Activated CD4-positive, CD25-positive, alpha-beta regulatory T cell treated with anti-CD3 and anti-CD28 coated beads, Interleukin-2, amount 50 U/mL, for 24 hours (primary cell): ENCODE measurements around the gene CLIP3.
"Not testable (repeated sequence)": the region's sequence is repeated elsewhere in the genome, so short reads cannot be mapped to it uniquely, and the experiment has no call there.

Source experiments
- ATAC-seq, 2 donors: fragments of 150-1000 bp; cut with Tn5 transposase; one replicate each; pipeline ENCODE4 v1.10.0; 2021; ENCODE audit warnings: mild to moderate bottlenecking in 1 of 2, moderate library complexity in 1 of 2

CLIP3 gene, protein sequence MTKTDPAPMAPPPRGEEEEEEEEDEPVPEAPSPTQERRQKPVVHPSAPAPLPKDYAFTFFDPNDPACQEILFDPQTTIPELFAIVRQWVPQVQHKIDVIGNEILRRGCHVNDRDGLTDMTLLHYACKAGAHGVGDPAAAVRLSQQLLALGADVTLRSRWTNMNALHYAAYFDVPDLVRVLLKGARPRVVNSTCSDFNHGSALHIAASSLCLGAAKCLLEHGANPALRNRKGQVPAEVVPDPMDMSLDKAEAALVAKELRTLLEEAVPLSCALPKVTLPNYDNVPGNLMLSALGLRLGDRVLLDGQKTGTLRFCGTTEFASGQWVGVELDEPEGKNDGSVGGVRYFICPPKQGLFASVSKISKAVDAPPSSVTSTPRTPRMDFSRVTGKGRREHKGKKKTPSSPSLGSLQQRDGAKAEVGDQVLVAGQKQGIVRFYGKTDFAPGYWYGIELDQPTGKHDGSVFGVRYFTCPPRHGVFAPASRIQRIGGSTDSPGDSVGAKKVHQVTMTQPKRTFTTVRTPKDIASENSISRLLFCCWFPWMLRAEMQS

DNA sequence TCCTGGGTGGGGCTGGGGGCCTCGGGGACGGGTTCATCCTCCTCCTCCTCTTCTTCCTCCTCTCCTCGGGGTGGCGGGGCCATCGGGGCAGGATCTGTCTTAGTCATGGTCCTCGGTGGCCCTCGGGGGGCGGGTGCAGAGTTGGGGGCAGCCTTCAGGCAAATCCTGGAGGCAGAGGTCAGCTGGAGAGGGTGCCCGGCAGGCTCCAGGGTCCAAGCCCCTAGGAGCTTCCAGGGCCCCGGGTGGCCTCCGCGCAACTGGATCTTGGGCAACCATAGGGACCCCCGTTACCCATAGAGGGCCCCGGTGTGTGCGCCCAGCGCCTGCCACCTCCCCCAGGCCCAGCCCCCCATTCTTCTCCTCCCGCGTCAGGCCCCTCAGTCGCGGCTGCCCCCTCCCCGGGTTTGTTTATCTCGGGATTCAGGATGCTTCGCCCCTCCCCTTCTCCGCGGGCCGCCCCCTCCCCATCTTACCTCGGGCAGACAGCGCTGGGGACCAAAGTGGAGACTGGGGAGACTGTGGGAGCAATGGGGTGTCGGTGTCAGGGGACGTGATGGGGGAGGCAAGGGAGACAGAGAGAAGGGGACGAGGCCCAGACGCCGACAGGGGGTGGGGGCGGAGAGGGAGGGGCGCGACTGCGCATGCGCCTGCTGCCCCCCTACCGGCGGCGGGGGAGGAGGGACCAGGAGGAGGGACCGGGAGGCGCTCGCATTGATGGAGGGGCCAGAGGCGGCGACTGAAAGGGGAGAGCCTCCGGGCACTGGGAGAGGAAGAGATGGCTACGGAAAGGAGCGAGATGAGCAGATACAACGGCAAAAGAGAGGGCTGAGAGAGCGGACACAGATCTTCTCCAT lies at the start of gene CLIP3:
Gene CLIP3 (minus strand): TSS at position 623 of the 854 bp plus-strand sequence. CDS start 516 bp downstream, at position 107.
- no peak for ATAC-seq

GRCh38 chr19:36081894-36082293 lies 49.2 kb upstream of the CLIP3 start:
- no peak for ATAC-seq

GRCh38 chr19:36081385-36081784 lies 48.7 kb upstream of the CLIP3 start:
- no peak for ATAC-seq

DNA sequence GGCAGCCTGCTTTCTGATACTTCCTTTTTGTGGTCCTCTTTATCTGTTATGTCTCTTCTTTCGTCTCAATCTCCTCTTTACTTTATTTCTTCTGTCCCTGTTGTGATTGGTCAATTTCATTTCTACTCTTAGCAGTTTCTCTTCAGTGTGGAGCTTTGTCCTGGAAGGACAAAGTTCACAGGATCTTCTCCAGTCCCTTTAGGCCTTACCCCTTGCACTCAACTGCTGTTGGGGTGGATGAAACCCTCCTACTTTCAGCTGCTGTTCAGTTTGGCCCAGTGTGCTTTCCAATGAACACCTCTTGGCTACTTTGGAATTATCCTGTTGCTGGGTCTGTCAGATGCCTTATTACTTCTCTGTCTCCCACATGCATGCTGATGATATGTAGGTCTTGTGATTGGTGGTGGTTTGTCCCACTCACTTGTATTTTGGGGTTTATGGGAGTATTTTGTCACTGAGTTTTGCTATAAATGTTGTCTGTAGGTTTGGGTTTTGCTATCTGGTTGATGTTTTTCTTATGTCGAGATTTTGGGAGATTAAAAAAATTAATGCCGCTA lies 46.8 kb upstream of the CLIP3 start:
- no peak for ATAC-seq

DNA sequence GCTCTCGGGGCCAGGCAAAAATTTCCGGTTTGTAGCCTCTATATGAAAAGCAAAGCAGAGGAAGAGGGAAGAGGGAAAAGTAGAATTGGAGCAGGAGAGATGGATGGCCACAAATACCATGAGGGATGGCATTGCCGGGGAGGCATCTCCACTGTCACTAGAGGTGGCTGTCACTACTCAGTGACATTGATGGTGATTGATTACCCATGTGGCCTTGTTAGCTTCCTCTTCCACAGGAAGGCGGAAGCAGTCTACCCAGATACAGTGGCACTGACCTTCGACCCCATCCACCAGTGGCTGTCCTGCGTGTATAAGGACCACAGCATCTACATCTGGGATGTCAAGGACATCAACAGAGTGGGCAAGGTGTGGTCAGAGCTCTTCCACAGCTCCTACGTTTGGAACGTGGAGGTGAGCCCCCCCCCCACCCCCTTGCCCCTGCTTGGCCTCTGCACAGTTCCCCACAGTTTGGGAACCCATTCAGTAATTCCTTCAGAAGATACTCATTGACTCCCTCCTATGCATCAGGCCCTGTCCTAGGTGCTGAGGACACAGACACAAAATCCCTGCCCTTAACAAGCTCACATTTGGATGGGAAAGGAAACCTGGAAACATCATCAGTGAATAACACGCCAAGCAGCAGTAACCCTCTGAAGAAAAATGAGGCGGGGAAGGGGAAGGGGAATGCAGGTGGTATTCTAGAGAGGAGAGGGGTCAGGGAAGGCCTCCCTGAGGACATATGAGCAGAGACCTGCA lies 40.6 kb upstream of the CLIP3 start:
- no peak for ATAC-seq

- ATAC-seq: no peak
Observed at GRCh38 chr19:36072081-36072480, 39.4 kb upstream of the CLIP3 start.

GRCh38 chr19:36068810-36069499 lies 36.3 kb upstream of the CLIP3 start:
- ATAC-seq: not testable (repeated sequence)

DNA sequence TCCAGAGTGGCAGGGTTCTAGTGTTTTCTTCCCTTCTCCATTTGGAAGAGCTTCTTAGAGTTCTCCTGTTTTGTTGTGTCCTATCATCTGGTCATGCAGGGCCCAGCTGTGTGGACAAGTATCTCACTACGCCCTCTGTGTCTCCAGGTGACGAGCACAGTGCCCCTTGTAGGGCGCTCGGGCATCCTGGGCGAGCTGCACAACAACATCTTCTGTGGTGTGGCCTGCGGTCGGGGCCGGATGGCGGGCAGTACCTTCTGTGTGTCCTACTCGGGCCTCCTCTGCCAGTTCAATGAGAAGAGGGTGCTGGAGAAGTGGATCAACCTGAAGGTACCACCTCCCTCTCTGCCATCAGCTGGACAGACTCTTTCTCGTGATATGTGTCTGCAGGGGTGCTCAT lies 35.0 kb upstream of the CLIP3 start:
- no peak for ATAC-seq

DNA sequence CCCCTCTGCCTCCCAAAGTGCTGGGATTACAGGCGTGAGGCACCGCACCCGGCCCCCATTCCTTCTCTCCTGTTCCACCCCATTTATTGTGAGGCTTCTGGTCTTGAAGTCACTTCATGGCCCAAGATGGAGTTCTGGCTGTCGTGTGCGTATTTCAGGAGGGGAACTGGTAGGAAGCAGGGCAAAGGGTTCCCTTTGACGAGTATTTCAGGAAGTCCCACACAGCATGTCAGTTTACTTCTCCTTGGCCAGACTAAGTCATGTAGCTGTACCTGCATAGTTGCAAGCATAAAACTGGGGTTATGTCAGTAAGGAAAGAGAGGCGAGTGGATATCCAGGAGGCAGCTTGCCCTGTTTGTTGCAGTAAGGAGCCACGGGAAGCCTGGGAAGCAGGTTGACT lies 32.2 kb upstream of the CLIP3 start:
- no peak for ATAC-seq

DNA sequence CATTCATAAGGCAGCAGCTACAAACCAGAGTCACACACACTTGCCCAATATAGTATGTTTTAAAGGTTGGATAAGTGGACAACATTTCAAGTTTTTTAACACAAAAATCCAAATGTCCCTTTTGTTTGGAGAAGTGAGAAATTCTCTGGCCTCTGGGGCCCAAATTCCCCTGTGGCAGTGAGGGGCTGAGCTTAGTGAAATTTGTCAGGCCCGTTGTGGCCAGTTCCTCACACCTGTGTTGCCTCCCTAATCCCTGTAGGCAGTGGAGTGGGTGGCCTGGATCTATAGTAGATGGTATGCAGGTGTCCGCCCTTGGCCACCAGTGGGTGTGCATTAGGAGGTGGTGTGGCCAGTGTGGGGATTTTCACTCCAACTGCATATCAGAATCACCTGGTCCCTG lies 28.7 kb upstream of the CLIP3 start:
- no peak for ATAC-seq

DNA sequence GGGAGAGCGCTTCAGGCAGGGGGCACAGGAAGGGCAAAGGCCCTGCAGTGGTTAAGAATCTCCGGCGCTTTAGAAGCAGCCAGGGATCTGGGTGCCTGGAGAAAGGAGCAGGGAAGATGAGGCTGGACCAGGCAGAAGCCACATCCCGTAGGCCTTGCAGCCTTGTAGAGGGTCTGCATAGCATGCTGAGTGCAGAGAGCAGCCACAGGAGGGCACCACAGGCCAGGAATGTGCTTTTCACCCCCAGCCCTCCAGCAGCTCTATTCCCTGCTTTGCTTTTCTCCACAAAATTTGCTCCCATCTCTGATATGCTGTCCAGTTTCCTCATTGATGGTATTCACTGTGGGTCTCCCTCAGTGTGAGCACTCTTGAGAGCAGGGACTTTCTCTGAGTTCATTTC lies 27.8 kb upstream of the CLIP3 start:
- peak in 1 of 2 donors; percentile 43 for ATAC-seq

DNA sequence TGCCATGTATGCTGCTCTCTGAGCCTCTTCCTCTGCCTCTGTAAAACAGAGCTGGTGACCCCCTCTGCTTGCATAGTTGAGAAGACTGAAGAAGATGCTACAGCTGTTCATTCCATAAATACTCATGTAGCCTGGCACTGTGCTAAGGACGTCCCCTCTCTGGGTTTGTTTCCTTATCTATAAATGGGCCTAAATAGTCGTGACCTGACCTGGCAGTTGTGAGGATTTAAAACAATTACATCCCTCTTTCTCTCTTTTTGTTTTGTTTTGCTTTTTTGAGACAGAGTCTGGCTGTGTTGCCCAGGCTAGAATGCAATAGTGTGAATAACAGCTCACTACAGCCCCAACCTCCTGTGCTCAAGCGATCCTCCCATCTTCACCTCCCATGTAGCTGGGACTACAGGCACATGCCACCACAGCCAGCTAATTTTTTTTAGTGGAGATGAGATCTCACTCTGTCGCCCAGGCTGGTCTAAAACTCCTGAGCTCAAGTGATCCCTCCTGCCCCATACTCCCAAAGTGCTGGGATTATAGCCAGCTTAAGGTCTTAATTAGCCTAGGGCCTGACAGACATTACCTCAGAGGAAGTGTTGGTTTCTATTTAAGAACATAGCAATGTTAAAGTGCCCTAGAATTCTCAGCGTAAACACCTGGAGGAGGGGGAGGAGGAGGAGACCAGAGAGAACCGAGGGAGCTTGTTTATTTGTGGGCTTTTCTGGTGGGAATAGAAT lies 26.7 kb upstream of the CLIP3 start:
- ATAC-seq: no peak

DNA sequence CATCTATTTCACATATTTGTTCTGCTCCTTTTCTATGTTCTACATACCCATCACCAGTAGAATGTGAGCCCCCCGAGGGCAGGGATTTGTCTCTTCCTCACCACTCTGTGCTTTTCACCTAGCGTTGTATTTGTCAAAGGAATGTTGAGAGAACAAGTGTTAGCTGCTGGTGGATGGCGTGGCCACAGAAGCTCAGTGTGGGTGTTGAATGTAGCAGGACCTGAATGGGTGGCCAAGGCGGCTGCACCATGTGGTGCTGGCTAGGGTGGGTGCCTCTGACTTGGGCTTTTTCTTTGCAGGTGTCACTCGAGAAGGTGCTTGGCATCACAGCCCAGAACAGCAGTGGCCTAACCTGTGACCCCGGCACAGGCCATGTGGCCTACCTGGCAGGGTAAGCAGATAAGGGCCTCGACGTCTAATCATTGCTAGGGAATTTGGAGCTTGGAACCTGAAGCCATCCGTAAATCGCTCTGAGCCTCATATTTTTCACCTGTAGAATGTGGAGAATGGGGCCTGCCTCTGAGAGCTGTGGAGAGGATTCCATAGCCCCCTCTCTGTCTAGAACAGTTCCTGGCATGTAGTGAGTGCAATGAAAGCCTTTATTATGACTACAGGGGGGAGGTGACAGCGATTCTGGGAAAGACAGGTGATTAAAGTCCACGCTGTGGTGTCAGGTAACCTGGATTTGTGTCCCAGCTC lies 26.0 kb upstream of the CLIP3 start:
- no peak for ATAC-seq

GRCh38 chr19:36054733-36055686 lies 22.3 kb upstream of the CLIP3 start, which contains the start of gene WDR62:
Gene WDR62, plus strand, starts transcription at chr19:36054897. Its CDS starts 75 bp downstream, at chr19:36054972.
- peak; percentile 75 to 79 for ATAC-seq

DNA sequence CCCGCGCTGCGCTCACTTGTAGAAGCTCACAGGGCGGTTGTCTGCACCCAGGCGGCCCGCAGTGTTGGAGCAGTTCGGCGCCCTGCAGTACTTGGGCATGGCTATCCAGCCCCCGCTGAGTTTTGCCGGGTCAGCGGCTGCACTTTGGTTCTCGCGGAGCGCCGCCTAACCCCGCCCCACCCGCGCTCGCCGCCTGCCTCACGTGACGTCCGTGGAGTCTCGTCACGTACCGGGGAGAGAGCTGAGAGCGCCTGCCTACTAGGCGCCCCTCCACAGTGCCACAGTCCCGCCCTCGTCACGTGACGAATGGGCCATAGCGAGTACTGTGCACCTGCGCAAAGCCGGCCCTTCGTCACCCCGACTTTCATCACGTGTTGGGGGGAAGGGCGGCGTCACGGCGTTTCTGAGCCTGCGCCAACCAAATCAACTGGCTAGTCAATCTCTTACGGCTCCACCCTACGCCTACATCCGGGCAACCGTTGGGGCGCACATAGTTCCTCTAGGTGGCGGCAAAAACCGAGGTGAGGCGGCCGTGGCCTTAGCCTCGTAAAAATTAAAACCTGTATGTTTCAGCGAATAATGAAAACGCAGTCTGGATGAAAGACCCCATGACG lies 21.6 kb upstream of the CLIP3 start, which contains the start of gene THAP8:
Gene THAP8 (minus strand): TSS at position 167 of the 614 bp plus-strand sequence. CDS start 68 bp downstream, at position 99.
- peak; percentile 88 to 90 for ATAC-seq

DNA sequence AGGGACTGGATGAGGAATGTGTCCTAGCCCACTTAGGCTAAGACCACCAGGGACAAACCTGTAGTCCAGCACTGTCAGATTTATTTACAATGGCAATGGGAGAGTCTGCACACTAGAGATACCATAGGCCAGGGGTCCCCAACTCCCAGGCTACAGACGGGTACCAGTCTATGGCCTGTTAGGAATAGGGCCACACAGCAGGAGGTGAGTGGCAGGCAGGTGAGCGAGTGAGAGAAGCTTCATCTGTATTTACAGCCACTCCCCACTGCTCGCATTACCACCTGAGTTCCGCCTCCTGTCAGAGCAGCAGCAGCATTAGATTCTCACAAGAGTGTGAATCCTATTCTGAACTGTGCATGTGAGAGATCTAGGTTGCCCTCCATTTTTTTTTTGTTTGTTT lies 19.0 kb upstream of the CLIP3 start:
- ATAC-seq: no peak

- ATAC-seq: no peak
Observed at GRCh38 chr19:36051236-36051635, 18.6 kb upstream of the CLIP3 start.

DNA sequence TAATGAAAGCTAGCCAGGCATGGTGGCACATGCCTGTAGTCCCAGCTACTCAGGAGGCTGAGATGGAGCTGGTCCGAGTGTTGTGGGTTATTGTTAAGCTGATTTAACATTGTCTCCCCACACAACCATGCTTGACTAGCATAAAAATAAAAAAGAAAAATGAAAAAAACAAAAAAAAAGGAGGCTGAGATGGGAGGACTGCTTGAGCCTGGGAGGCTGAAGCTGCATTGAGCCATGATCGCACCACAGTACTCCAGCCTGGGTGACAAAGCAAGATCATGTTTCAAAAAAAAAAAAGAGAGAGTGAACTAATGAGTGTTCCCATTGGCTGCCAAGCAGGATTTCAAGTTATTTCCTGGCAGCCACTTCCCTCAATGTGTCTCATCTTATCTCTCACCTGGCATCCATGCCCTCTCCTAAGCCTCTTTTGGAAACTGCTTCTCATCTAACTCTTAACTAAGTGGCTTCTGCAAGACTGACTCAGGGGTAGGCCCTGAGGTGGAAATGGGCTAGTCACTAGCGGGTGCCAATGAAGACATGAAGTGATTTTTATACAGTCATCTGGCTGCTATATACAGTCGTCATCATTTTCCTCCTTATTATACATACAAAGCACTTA lies 16.5 kb upstream of the CLIP3 start:
- ATAC-seq: no peak
